DMS153 treated with DMSO at 0.1 percent for 48 hours (cell line): ENCODE data around the gene FGGY.
"Not testable (repeated sequence)": the region's sequence is repeated elsewhere in the genome, so short reads cannot be mapped to it uniquely, and the experiment has no call there.

Experiments
- DNase-seq: peaks from one replicate; lab custom pipeline; 2025; ENCODE audit not compliant: unreplicated experiment; lab: John Stamatoyannopoulos, UW

The FGGY gene

DNA sequence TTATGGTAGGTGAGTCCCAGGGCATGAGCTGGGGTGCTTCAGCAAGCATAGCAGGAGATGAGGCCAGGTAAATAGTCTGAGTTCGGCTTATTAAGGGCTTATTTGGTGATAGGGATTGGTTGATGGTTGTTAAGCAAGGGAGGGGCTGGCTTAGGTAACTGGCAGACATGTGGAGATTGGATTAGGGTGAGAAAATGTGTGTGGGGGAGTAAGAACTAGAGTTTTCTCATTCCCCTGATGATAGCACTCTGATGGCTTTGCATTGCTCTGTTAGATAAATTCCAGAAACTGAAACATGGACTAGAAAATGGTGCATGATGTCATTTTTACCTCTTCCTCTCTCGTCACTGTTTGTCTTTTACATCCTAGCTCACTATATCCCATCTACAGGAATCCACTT lies 53.6 kb downstream of the FGGY start:
- no peak for DNase-seq

DNA sequence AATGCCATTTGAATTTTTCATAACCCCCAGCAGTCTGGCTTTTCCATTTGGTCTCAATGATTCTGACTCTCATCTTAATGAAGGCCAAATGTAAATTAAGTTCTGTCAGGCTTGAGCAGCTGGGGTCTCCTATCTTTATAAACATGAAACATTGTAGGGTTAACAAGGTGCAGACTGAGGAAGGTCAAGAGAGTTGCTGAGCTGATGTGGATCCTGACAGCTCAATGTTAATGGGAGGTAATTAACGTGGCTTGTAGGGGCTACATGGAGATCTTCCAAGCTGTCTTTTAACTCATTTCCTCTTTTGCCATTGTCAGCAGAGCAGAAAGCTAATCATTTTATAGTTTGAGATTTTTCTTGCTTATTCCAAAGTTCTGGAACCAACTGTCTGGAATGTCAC lies 55.2 kb downstream of the FGGY start:
- DNase-seq, result no peak

DNA sequence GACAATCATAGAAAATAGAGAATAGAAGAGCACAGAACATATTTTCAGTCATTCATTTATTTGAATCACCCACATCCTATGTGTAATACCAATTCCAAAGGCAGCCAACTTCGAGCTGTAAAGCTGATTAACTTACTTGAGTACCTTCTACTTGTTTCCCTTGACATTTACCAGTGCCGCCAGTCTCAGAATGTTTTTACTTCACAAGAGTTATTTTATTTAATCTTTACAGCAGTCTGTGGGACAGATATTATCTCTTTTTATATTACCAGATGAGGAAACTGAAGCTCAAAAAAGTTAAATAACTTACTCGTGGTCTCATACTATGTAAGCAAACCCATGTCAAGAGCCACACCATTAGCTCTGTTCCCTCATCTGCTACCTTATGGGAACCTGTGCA lies 56.6 kb downstream of the FGGY start:
- DNase-seq, result no peak

DNA sequence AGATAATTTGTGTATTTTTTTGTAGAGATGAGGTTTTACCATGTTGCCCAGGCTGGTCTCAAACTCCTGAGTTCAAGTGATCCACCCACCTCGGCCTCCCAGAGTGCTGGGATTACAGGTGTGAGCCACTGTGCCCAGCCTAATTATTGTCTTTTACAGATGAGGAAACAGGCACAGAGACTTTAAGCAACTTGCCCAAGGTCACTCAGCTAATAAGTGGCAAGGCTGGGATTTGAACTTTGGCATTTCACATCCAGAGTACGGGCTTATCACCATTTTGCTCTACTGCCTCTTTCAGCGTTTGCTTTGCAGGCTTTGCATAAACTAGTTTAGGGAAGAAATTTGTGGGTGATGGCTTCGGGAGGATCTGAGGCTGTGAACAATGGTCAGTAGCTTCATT lies 57.3 kb downstream of the FGGY start:
- DNase-seq, result not testable (repeated sequence)

DNA sequence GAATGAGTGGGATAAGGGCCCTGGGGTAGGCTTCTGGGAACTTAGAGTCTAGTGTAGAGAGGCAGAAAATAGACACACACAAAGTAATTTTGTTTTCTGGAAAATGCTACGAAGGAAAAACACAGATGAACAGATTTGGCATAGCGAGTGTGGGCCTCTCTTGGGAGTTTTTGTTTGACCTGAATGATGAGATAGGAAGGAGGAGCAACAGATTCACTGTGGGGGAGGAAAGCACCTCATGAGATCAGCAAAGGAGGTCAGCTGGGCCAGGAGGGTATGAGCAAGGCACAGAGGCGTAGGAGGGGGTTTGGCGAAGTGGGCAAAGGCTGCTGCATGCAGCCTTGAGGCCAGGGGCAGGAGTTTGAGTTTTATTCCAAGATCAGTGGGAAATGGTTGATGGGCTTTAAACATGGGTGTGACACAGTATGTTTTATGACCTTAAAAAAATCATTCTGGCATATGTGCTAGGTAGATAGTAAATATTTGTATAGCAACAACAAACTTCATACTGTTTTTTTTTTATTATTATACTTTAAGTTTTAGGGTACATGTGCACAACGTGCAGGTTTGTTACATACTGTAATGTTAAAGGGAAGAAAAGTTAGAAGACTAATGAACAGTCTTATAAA lies 57.9 kb downstream of the FGGY start:
- DNase-seq, result no peak

DNA sequence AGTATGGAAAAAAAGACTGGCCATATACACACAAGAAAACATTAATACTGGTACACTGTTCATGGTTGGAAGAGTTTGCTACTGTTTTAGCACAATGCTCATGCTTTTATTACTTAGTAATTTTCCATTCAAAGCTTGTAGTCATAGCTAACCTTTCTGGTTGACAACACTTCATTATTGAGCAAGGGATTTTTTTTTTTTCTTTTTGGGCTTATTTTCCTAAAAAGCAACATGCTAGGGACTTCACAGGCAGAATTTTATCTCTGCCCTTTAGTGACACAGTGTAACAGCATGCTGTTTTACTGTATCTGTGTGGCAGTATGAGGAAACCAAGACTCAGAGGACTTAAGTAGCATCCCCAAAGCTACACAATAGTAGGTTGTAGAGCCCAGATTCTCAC lies 58.5 kb downstream of the FGGY start:
- DNase-seq, result no peak

DNA sequence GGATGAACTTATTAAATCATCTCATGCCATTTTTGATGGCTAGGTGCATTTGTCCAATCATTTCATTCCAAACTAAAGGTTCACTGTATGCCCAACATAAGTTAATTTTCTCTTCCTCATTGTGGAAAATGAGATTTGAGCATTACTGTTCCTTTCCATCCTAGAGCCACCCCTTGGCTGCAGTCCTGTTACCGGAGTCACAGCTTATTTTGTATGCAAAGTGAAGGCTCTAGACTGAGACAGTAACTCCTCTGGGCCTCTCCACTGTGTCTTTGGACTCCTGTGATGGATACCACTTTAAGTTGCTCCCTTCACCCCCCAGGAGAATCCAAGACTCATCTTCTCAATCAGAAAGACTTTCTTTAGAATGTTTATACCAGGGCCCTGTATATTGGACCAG lies 59.7 kb downstream of the FGGY start:
- no peak for DNase-seq

DNA sequence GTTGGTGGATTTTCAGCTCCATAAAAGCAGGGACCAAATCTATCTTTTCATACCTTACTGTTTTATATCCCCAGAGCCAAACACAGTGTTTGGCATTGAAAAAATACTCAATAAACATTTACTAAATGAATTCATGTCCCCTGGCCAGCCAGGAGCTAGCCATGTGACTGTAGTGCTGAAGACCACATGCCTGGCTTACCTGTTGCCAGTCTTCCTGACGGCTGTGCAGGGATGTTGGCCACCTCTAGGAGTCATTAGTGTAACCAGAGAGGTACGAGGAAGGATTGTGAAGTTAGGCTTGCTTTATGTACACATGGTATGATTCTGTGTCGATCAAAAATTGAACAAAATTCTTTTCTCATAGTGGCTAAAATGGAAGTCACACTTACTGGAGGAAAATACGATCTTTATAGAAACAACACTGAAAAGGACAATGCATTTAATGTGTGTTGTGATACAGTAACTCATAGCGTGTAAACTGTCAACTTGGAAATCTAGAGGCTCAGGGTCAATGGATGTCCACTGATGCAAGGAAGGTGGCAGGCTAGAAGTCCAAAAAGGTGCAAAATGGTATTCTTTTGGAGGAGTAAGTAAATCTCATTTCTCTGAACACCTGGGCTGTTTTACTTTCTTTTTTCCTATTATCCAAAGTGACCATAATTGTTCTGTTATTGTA lies 60.9 kb downstream of the FGGY start:
- no peak for DNase-seq

DNA sequence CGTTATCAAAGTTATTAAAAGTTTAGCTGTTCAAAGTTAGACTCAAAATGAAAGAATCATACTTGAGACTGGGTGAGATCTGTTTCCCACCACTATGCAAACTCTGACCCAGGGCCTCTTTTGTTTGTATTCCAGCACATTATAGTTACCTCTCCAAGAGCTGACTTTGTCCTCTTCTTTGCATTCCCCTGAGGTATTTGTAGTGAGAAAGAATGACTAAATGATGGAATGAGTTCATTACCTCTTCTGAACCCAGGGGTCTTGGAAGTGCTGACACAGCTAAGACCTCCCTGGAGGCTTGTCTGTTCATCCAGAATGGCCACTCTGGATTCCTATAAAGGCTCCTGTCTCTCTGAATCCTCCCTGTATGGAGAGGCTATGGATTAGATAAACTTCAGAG lies 62.4 kb downstream of the FGGY start:
- DNase-seq, result no peak

DNA sequence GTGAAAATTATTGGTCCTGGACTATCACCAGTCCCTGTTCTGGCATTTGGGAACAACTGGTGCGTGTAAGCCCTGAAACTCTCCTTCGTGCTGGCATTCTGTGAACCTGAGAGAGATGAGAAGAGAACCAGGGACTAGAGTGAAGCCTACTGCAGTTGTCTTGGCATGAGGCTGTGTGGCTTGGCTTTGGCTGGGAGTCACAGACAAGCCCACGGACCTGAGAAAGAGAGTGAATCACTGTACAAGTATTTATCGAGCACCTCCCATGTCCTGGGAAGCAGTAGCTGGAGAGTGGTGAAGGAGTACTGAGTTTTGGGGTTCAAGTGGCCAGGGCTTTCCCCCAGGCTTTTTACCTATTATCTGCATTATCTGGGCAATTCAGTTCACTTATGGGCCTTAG lies 63.3 kb downstream of the FGGY start:
- no peak for DNase-seq

DNA sequence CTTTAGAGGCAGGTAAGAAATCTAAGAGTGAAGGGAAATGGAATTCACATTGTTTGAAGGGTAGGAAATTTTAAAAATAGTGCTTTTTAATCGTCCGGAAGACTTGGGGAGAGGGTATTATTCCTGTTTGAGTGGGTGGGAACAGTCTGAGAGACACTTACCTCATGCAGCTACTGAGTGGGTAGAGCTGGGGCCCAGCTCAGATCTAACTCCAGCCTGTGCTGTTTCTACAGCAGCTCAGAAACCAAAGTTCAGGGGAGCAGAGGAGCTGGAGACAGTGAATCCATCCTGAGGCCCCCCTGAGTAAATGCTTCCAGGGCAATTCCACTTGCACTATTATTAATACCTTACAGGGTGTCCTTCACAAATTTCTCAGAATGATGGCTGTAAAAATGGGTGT lies 63.8 kb downstream of the FGGY start:
- DNase-seq, result no peak

DNA sequence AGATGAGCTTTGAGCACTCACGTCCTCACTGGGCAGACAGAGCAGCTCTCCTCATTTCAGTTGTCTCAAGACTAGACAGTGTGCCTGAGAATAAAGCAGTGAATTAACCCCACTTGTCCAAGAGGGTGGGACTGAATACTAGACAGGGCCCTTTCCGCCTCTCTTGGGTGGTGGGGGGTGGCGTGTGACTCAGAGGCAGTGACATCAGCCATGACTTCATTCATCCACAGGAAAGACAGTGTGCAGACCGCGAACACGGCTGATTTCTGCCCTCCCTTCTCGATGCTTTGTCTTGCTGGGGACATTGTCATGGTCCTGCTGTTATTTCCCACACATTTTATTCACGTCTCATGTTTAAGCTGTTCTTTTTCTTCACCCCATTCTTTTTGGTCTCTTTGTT lies 64.9 kb downstream of the FGGY start:
- DNase-seq, result no peak

DNA sequence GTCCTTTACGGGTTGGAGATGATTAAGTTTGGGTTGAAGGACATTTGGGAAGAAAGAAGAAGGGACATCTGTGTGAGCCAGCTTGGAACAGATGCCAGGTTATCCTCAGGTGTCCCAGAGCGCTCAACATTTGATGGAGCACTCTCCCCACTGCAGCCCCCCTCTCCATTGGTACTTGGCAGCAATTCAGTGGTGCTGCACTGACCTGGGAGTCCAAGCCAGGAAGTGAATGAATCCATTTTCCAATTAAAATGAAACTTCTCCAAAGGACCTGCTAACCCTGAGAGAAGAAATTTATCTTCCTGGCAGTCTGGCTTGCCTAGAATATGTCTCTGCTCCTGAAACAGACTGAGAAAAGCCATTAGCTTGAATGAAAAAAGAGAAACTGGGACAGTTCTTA lies 67.1 kb downstream of the FGGY start:
- no peak for DNase-seq

DNA sequence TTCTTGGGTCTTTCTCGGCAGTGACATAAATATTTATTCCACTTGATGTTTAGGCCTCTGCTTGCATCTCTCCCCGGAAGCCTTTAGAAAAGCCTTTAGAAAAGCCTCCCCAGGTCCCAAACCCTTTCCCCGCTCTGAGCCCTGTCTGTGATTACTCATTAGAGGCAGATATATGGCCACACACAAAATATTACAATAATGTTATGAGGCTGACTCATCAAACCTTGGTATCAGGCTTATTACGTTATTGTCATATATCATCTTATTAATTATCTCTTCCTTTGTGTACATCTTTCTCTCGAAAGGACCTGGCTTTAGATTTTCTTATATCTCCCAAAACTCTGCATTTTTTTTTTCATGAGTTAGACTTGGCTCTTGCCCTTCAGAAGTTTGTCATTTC lies 69.5 kb downstream of the FGGY start:
- DNase-seq, result no peak

DNA sequence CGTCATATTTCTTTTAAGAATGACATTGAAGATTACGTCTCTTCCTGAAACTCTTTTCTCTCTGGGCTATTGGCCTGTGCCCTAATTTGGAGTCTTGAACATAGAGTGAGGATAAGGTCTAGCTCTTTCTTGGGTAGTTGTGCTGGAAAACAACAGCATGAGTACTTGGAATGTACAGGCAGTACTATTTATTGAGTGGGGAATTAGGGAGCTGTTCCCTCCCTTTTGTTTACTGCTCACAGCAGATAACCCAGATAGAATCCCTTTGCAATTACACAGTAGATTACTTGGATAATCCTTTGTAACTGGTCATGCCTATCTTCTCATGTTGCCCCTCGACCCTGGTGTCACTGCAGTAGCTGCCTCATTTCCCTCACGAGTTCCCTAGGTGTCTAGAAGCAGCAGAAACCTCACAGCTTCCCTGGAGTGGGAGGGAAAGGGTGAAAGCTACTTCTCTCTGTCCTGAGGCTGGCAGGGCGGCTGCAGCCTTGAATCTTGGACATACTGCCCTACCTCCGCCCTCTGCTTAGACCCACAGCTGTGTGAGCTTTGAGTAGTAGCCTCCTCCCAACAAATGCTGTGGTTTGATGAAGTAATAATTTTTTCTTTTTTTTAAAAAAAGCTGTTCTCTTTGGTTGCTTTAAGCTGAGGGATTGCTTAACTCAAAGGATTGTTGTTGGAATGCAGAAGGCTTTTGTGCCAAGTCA lies 70.6 kb downstream of the FGGY start:
- no peak for DNase-seq

DNA sequence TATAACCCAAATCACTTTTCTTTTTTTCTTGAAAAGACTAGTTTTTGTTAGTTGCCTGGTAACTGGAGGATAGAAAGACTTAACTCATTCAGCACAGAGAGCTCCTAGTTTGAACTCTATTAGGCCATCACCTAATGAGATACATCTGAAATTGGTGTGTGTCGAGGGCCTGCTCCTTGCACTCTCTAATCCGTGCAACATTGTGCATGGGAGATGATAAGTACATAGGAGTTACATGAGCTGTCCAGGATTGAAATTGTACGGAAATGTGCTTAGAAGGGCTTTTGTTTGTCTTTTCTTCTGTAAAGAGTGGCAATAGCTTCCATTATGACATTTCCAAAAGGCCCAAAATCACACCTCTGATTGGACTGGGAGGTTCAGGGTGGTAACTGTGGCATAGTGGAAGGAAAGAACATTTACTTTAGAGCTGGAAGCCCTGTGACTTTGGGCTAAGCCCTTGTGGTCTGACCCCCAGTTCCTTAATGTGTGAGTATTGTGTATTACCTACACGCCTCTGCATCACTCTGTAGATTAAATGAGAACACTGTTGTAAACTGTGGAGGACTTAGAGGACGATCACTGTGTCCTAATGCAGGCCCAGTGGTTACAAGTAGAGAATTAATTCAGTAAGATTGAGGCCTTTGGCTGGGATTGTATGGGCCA lies 71.2 kb downstream of the FGGY start:
- DNase-seq, result no peak

DNA sequence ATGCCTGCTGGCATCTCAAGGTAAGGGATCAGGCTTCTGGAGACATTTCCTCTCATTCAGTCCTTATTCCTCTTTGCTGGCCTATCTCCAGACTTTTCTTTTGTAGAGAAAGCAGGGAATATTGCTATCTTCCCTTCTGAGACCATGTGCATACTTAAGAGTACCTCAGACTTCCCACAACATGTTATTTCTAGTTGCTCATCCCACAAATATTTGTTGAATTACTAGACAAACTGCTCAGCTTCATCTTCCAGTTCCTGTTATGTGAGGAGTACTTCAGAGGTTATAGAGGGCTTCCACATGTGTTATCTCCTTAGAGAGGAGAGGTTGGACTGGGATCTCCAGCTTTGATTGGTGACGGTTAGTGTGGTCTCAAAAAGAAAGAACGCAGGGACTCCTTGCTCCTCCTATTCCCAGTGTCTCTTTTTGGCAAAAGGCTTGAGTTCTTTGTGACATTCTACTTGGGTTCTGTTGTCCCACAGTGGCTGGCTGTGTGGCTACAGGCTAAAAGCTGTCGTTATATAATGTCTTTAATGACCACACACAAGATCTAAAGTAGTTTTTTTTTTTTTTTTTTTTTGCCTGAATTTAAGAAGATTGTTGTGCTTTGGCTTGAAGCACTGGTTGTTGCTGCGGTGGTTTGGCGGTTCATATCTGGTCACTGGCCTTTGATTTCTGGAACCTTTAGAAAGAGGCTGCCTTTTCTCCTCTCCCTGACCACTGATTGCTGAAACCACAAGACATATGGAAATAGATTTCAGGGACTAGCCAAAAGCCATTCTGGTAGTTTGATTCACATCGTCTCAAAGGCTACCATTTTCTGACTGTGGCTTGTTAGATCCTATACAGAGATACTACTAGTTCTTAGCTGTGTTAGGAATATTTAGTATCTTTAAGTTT lies 78.7 kb downstream of the FGGY start:
- DNase-seq, result no peak

DNA sequence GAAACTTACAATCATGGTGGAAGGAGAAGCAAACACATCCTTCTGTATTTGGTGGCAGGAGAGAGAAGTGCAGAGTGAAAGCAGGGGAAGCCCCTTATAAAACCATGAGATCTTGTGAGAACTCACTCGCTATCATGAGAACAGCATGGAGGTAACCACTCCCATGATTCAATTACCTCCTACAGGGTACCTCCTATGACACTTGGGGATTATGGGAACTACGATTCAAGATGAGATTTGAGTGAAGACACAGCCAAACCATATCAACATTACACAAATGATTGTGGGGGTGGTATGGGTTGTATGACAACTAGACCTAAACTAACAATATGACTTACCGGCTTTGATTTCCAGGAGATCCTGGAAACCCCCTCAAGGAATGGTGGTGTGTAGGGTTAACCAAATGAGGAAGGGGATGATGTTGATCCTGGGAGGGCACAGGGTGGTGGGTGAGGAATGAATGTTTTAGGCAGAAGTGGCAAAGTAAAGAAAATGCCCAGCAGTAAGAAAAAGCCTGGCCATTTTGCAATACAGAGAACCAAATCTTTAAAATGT lies 80.5 kb downstream of the FGGY start:
- no peak for DNase-seq

DNA sequence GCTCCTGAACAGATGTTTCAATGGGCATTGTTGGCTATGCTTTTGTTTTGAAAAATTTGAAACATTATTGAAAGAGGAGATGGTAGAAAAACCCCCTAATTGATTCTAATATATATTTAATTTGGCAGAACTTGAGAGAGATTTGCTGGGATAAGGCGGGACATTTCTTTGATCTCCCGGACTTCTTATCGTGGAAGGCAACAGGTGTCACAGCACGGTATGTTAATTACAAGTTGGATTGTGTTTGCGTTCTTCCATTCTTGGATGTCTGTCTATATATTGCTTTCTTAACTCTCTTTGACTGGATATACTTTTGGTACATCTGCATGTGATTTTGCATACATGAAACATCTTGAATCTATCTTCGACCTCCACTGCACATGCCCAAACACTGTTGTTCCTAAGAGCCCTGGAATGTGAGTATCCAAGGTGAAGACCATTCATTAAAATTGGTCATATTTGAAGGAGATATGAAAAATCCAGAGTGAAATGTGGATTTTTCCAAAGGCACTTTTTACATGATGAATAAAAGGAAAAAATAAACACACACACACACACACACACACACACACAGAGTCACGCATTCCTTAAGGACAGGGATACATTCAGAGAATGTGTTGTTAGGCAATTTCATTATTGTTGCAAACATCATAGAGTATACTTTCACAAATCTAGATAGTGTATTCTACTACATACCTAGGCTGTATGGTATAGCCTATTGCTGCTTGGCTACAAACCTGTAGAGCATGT lies 81.9 kb downstream of the FGGY start:
- DNase-seq, result no peak

DNA sequence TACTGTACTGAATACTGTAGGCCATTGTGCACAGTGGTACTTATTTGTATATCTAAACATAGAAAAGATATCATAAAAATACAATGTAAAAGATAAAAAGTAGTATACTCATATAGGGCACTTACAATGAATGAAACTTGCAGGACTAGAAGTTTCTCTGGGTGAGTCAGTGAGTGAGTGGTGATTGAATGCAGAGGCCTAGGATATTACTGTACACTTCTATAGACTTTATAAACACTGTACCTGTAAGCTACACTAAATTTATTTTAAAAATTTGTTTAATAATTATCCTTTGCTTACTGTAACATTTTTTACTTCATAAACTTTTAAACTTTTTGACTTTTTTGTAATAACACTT lies 82.5 kb downstream of the FGGY start:
- no peak for DNase-seq
